HepG2 (cell line): ENCODE data around the gene ZNF814. TPM values are rescaled to one million over a fixed set of nuclear protein-coding genes. Genes with fewer than 3 reads are reported as not detected.

ENCODE experiments used
- BRD4 ChIP-seq: sonication (generic); formaldehyde crosslinking; IDR thresholded peaks from 2 replicates; pipeline ENCODE4 v1.4.0; 2020; ENCODE audit warnings: missing genetic modification reagents
- CBFB ChIP-seq: sonication (generic); formaldehyde crosslinking; IDR thresholded peaks from 2 replicates; pipeline ENCODE4 v1.4.0; 2020; ENCODE audit warnings: missing genetic modification reagents
- CREB3 ChIP-seq: sonication (generic); formaldehyde crosslinking; IDR thresholded peaks from 2 replicates; pipeline ENCODE4 v1.5.0; 2020; ENCODE audit warnings: missing genetic modification reagents
- EEA1 ChIP-seq: sonication (generic); formaldehyde crosslinking; IDR thresholded peaks from 2 replicates; pipeline ENCODE4 v1.5.1; 2020; ENCODE audit warnings: mild to moderate bottlenecking, missing genetic modification reagents, borderline replicate concordance
- GPBP1L1 ChIP-seq: sonication (generic); formaldehyde crosslinking; IDR thresholded peaks from 2 replicates; pipeline ENCODE4 v1.5.0; 2020; ENCODE audit warnings: mild to moderate bottlenecking, missing genetic modification reagents
- IRX3 ChIP-seq: sonication (generic); formaldehyde crosslinking; IDR thresholded peaks from 2 replicates; pipeline ENCODE4 v1.8.1; 2023; ENCODE audit warnings: mild to moderate bottlenecking, low read depth, missing genetic modification reagents, borderline replicate concordance
- MED1 ChIP-seq: sonication (generic); formaldehyde crosslinking; IDR thresholded peaks from 2 replicates; pipeline ENCODE4 v1.4.0; 2020; ENCODE audit warnings: missing genetic modification reagents
- NR2F2 ChIP-seq: IDR thresholded peaks from 2 replicates; pipeline ENCODE4 v1.6.1; 2012; ENCODE audit warnings: low read depth, inconsistent platforms, borderline replicate concordance
- PCBP2 ChIP-seq: fragments of 200-400 bp; formaldehyde crosslinking; optimal IDR thresholded peaks from 2 replicates; pipeline ENCODE3; 2018; ENCODE audit warnings: low read length, low read depth; ENCODE audit not compliant: poor library complexity, severe bottlenecking
- POGZ ChIP-seq: sonication (generic); formaldehyde crosslinking; IDR thresholded peaks from 2 replicates; pipeline ENCODE4 v1.4.0; 2020; ENCODE audit warnings: mild to moderate bottlenecking, missing genetic modification reagents
- ZFP37 ChIP-seq: sonication (generic); formaldehyde crosslinking; IDR thresholded peaks from 2 replicates; pipeline ENCODE4 v1.4.0; 2020; ENCODE audit warnings: missing genetic modification reagents, borderline replicate concordance
- ZHX2 ChIP-seq, 2 experiments: sonication (generic) in 1 of 2; formaldehyde crosslinking in 1 of 2; IDR thresholded peaks; 2 replicates each; pipeline versions ENCODE4 v1.6.1 to v1.9.0; 2014 to 2022; ENCODE audit warnings: antibody characterized with exemption in 1 of 2, borderline replicate concordance in 1 of 2, inconsistent platforms in 1 of 2, low read depth in 1 of 2, missing genetic modification reagents in 1 of 2
- ZNF44 ChIP-seq: sonication (generic); formaldehyde crosslinking; IDR thresholded peaks from 2 replicates; pipeline ENCODE4 v1.5.1; 2020; ENCODE audit warnings: mild to moderate bottlenecking, missing genetic modification reagents
- ZNF609 ChIP-seq: sonication (generic); formaldehyde crosslinking; IDR thresholded peaks from 2 replicates; pipeline ENCODE4 v1.4.0; 2020; ENCODE audit warnings: mild to moderate bottlenecking, missing genetic modification reagents, borderline replicate concordance
- ZNF878 ChIP-seq: sonication (generic); formaldehyde crosslinking; IDR thresholded peaks from 2 replicates; pipeline ENCODE4 v1.8.1; 2023; ENCODE audit warnings: mild to moderate bottlenecking, missing genetic modification reagents, moderate library complexity
- polyA plus RNA-seq, 8 experiments: library from polyadenylated mRNA; depleted of rRNA in 3 of 8; stranded (reverse) in 7 of 8; unstranded in 1 of 8; fragments of >200 nt; fragmentation: Illumina TruSeq in 4 of 8; extraction: Trizol in 4 of 8; gene quantifications; 2 replicates each; pipeline versions ENCODE4 v1.2.1 to v1.2.3, GENCODE V29; 2011 to 2016; ENCODE audit warnings: low read depth in 4 of 8, missing spikeins in 1 of 8, mixed read lengths in 1 of 8; ENCODE audit not compliant: insufficient read depth in 1 of 8
- total RNA-seq, 5 experiments: library from RNA; depleted of rRNA; stranded (reverse); fragments of >200 nt; fragmentation: Illumina TruSeq; extraction: Trizol; gene quantifications; 2 replicates each; pipeline ENCODE4 v1.2.3, GENCODE V29; 2016; ENCODE audit warnings: low read depth in 1 of 5

ZNF814 gene
- total and polyA plus RNA-seq, 2 of the 13 experiments (the other 11 are each of a cell fraction or from before 2014, with no cell fraction given), result 2.5 to 3.4 TPM

- no peak for TF ChIP-seq ZNF609 (CRISPR knock-in tag)
- peak; percentile 71 for TF ChIP-seq ZNF878 (CRISPR knock-in tag)
- no peak for TF ChIP-seq IRX3
- TF ChIP-seq MED1, result peak; percentile 74
- no peak for TF ChIP-seq PCBP2
- TF ChIP-seq GPBP1L1 (CRISPR knock-in tag), result no peak
- peak; percentile 47; the same call in 1 of the 2 replicates for TF ChIP-seq ZHX2 (IDR thresholded peaks at IDR 0.05; ENCODE audit: low read depth)
- TF ChIP-seq ZHX2 (CRISPR knock-in tag; IDR thresholded peaks at IDR 0.05; ENCODE audit: borderline replicate concordance), result no peak
- TF ChIP-seq POGZ (CRISPR knock-in tag), result peak; percentile 52; the same call in 1 of the 2 replicates
- no peak for TF ChIP-seq CBFB
- no peak for TF ChIP-seq BRD4 (CRISPR knock-in tag)
- peak; percentile 77; the same call in 1 of the 2 replicates for TF ChIP-seq ZFP37
- TF ChIP-seq ZNF44 (CRISPR knock-in tag), result no peak
- TF ChIP-seq NR2F2, result no peak
- no peak for TF ChIP-seq CREB3 (CRISPR knock-in tag)
- TF ChIP-seq EEA1, result peak; percentile 39; the same call in 1 of the 2 replicates
Measured at GRCh38 chr19:57819475-57820148, 69.2 kb downstream of the ZNF814 start (continued).
